Epidermal melanocyte (primary cell): ENCODE results near the gene CAND1.
"Not testable (repeated sequence)": the region's sequence is repeated elsewhere in the genome, so short reads cannot be mapped to it uniquely, and the experiment has no call there.

Experiments used
- DNase-seq: peaks from one replicate; pipeline ENCODE4 v3.0.0; 2011; ENCODE audit warnings: low spot score; ENCODE audit not compliant: insufficient read length

The CAND1 gene

DNA sequence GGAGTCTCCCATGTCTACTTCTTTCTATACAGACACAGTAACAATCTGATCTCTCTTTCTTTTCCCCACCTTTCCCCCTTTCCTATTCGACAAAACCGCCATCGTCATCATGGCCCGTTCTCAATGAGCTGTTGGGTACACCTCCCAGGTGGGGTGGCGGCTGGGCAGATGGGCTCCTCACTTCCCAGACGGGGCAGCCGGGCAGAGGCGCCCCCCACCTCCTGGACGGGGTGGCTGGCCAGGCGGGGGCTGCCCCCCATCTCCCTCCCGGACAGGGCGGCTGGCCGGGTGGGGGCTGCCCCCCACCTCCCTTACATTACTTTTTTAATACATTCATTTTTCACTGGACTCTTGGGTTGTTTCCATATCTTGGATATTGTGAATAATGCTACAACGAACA, 71.9 kb downstream of the CAND1 start:
- DNase-seq = not testable (repeated sequence)

GRCh38 chr12:67344979-67345710, 76.0 kb downstream of the CAND1 start:
- no peak for DNase-seq

DNA sequence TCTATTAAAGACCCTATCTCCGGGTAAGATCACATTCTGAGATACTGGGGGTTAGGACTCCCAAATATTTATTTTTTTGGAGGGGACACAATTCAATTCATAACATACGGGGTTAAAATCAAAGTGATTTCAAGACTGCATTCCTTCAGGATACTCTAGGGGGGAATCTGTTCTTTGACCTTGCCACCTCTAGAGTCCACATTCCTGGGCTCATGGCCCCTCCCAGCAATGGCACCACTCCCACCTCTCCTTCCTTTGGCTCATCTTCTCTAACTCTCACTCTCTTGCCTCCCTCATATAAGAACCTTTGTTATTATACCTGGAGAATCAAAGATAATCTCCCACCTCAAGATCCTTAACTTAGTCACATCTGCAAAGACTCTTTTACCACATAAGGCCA, 79.5 kb downstream of the CAND1 start:
- DNase-seq = no peak

DNA sequence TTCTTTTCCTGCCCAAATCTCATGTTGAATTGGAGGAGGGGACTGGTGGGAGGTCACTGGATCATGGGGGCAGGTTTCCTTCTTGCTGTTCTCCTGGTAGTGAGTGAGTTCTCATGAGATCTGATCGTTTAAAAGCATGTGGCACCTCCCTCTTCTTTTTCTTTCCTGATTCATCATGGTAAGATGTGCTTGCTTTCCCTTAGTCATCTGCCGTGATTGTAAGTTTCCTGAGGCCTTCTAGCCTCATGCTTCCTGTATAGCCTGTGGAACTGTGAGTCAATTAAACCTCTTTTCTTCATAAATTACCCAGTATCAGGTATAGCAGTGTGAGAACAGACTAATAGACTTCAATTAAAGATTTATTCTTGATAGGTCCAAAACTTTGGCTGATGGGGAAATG, 83.5 kb downstream of the CAND1 start:
- no peak for DNase-seq

DNA sequence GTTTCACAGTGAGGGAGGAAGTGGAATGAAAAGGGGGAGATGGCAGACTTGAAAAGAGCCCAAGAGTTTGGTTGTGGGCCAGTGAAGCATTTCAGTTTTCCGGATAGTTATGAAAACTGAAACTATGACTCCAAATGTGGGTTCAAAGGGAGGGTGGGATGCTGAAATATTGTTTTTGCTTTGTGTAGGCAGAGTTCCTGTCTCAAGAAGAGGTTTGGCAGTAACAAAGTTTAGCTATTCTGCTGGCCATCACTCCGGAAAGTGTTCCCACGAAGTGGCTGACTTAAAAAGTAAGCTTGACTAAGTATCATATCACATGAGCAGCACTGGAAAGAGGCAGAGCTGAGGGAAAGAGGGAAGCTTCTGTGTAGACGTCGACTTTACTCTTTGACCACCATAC, 85.2 kb downstream of the CAND1 start:
- DNase-seq = no peak

DNA sequence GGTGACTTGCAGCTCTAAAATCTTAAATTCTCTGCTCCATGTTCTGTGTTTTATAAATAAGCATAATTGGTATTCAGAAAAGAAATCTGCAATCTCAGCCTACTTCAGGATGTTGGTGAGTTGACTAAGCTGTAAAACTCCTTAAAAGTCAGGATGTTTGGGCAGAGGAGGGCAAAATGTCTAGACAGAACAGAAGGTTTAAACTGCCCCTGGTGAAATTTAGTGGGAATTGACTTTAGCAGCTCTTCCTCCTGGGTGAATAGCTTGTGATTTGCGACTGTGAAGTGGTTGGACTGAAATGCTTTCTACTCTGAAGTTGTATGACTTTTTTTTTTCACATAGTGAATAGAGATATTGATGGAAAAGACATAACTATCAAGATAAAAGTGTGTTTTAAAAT, 85.8 kb downstream of the CAND1 start:
- no peak for DNase-seq

- DNase-seq = no peak
These were observed 86.5 kb downstream of the CAND1 start for GRCh38 chr12:67355428-67356379.

DNA sequence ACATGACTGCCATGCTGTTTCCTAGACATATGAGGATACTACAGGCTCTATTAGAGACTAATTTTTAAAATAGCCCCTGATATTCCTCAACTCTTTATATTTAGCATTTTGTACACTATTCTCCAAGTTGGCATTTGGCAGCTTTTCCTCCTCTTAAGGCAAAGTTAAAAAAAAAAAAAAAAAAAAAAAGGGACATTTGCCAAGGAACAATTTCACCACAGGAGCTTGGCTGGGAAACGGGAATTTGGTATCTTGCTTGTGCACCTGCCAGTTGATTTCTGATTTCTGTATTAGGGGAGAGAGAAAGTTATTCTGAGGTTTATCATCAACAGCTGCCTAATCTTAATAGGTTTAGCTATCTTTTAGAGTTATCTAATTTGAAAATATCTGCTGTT, 87.2 kb downstream of the CAND1 start:
- DNase-seq = no peak

DNA sequence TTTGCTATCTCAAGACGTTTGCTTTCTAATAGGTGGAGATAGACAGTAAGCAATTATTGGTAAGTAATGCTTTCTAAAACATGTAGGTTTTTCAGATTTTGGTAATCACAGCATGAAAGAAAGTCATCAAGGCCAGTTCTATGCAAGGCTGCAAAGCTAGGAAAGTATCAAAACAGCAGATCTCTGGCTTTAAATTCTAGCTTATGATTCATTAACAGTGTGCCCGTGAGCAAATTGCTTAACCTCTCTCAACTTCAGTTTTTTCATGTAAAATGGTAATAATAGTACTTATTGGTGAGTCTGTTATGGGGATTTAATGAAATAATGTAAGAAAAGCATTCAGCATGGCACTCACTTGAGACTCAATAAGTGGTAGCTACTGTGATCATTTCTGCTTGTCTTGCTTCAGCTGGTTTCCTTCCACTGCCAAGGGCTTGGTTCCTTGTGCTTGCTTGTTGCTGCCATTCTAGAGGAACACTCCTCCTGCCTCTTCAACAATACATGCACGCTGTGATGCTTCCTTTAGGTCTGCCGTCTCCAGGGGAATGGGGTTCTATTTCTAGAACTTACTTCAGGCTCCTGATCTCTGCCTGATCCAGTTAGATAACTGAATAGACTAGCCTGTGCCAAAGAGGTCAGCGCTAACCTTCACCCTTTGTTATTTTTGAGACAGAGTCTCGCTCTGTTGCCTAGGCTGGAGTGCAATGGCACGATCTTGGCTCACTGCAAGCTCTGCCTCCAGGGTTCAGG, 88.4 kb downstream of the CAND1 start:
- DNase-seq = no peak

- peak; percentile 50 for DNase-seq
These were observed 89.7 kb downstream of the CAND1 start for GRCh38 chr12:67358781-67359338.

DNA sequence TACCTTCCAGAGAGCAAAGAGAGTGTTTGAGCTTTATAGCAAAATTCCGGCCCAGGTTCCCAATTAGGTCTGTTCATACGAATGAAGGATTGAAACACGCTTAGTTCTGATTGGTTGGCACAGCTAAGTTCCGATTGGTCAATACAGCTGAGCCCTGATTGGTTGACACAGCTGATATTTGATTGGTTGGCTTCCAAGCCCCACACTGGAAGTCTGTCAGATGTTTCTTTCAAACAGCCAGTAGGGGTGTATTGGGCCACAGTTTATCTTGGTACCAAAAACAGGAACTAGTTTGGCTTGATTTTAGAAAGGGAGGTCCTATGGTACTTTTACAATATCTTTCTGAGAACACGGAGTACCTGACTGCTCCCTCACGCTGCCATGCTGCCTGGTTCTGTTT, 93.4 kb downstream of the CAND1 start:
- no peak for DNase-seq

- no peak for DNase-seq
These were observed 95.1 kb downstream of the CAND1 start for GRCh38 chr12:67364228-67364627.

GRCh38 chr12:67365131-67365530, 96.0 kb downstream of the CAND1 start:
- DNase-seq = no peak

DNA sequence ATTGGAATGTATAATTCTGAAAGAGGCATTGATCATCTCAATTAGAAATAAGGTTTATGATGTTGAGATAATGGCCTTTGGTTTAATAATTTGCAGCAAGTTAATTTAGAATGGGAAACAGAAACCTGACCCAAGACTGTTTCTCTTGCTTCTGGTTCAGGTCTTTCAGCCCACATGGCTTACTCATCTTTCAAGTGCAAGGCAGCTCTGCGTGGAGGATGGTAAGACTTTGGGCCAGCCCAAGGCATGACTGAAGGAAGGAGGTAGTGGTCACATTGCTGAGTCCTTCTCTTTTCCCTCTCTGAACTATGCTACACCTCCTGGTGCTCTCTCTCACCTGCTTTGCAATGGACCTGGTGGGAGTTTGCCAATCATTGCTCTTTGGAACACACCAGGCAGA, 98.7 kb downstream of the CAND1 start:
- no peak for DNase-seq
